Activated B cell treated with CpG ODN at 0.5 μM for 24 hours (primary cell): ENCODE results near the gene OTOP3. TPM values are rescaled to one million over a fixed set of nuclear protein-coding genes. Genes with fewer than 3 reads are reported as not detected.

Experiments used
- ATAC-seq: fragments of 200-7000 bp; cut with Tn5 transposase; one replicate; pipeline ENCODE4 v1.10.0; 2021; ENCODE audit warnings: low read depth, mild to moderate bottlenecking, moderate library complexity
- CTCF ChIA-PET: fragments of 350-600 bp; sonication (Branson Sonifier 250); formaldehyde crosslinking; loops from one replicate; lab custom pipeline; 2021; ENCODE audit warnings: antibody characterized with exemption; lab: Charles Lee
- POLR2A ChIA-PET: fragments of 350-600 bp; sonication (Branson Sonifier 250); formaldehyde crosslinking; loops from one replicate; lab custom pipeline; 2021; ENCODE audit warnings: antibody characterized with exemption; lab: Charles Lee
- DNase-seq: peaks from one replicate; pipeline ENCODE4 v3.0.0; 2022
- H3K27ac Mint-ChIP-seq: one replicate; pipeline ENCODE4 v1.8.0; 2020; ENCODE audit warnings: mixed read lengths
- H3K27me3 Mint-ChIP-seq: one replicate; pipeline ENCODE4 v1.8.0; 2021; ENCODE audit warnings: mixed read lengths
- H3K36me3 Mint-ChIP-seq: one replicate; pipeline ENCODE4 v1.8.0; 2021; ENCODE audit warnings: low read depth, mixed read lengths
- H3K4me1 Mint-ChIP-seq: one replicate; pipeline ENCODE4 v1.8.0; 2021; ENCODE audit warnings: mixed read lengths
- H3K4me3 Mint-ChIP-seq: one replicate; pipeline ENCODE4 v1.8.0; 2020; ENCODE audit warnings: mild to moderate bottlenecking, mixed read lengths
- H3K9me3 Mint-ChIP-seq: one replicate; pipeline ENCODE4 v1.8.0; 2020; ENCODE audit warnings: mixed read lengths
- intact Hi-C: fragments of 100-400 bp; cut with micrococcal nuclease; formaldehyde crosslinking; loops from one replicate; pipeline ENCODE4 v1.15.1; 2024
- total RNA-seq: library from RNA; stranded (reverse); gene quantifications from 2 replicates; pipeline ENCODE4 v1.2.3, GENCODE V29; 2022
- TF ChIP-seq, protein P1 (sequence below): fragments of 200-600 bp; IDR thresholded peaks from one replicate; pipeline ENCODE4 v1.8.0; 2022; ENCODE audit warnings: antibody characterized with exemption, mild to moderate bottlenecking

OTOP3 gene
- total RNA-seq, 1 donor from 2014 or later: not detected

DNA sequence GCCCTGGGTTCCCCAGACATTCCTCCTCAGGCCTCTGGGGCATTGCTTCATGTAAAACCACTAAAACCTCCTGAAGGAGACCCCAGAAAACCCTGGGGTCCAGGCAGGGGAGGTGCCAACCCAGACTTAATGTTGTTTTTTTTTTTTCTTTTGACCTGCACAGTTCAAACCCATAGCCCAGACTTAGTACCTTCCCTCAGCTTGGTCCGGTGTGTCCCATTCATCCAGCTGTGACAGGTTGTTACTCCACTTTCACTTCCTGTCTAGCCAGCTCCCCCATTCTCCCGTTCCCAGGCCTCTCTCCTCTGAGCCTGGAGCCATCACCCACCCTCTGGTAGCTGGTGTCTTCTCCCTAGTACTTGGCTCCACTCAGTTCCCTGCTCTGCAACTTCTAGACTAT is 56.5 kb downstream of the OTOP3 start:
- POLR2A ChIA-PET: interaction anchor here (0.7 to 1.0 kb wide), 2 partner anchors 9 to 21 kb away, joined by 3 read pairs; no protein-coding TSS in a partner anchor
- no peak overlapping the region for H3K4me3 Mint-ChIP-seq

DNA sequence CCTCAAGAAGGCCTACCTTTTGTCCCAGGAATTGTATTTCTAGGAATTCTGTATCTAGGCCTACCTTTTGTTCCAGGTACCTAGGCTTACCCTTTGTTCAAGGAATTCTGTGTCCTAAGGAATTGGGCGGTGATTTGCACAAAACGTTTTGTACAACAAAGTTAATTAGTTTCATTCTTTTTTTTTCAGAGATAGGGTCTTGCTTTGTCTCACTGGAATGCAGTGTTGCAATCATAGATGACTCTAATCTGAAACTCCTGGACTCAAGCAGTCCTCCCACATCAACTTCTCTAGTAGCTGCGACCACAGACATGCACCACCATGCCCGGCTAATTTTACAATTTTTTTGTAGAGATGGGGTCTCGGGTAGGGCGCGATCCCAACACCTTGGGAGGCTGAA is 58.7 kb downstream of the OTOP3 start:
- Mint-ChIP-seq H3K4me1 (no peaks in the 10 kb centered on the region), H3K4me3 (no peak overlapping the region), H3K27ac (no peak overlapping the region), H3K36me3 (no peaks in the 10 kb centered on the region), H3K27me3 (no peaks in the 10 kb centered on the region), H3K9me3 (no peaks in the 10 kb centered on the region)
- DNase-seq (no peak), ATAC-seq (no peak)
- TF ChIP-seq, protein P1, sequence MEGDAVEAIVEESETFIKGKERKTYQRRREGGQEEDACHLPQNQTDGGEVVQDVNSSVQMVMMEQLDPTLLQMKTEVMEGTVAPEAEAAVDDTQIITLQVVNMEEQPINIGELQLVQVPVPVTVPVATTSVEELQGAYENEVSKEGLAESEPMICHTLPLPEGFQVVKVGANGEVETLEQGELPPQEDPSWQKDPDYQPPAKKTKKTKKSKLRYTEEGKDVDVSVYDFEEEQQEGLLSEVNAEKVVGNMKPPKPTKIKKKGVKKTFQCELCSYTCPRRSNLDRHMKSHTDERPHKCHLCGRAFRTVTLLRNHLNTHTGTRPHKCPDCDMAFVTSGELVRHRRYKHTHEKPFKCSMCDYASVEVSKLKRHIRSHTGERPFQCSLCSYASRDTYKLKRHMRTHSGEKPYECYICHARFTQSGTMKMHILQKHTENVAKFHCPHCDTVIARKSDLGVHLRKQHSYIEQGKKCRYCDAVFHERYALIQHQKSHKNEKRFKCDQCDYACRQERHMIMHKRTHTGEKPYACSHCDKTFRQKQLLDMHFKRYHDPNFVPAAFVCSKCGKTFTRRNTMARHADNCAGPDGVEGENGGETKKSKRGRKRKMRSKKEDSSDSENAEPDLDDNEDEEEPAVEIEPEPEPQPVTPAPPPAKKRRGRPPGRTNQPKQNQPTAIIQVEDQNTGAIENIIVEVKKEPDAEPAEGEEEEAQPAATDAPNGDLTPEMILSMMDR: no peak
- POLR2A ChIA-PET: no interaction called here
- CTCF ChIA-PET: no interaction called here
- intact Hi-C loops: no loop called here

More for the DNA sequence above, 56.5 kb downstream of the OTOP3 start:
- intact Hi-C loops: no loop called here
- Mint-ChIP-seq H3K27me3 (peaks cover 1% of the 10 kb centered on the region), H3K27ac (no peak overlapping the region), H3K36me3 (no peaks in the 10 kb centered on the region), H3K4me1 (peaks cover 4% of the 10 kb centered on the region), H3K9me3 (no peaks in the 10 kb centered on the region)
- TF ChIP-seq, protein P1: no peak
- ATAC-seq: no peak
- CTCF ChIA-PET: interaction anchor here (1.2 kb wide), 1 partner anchor 30 kb away, joined by 4 read pairs; no protein-coding TSS in a partner anchor
- DNase-seq: no peak

DNA sequence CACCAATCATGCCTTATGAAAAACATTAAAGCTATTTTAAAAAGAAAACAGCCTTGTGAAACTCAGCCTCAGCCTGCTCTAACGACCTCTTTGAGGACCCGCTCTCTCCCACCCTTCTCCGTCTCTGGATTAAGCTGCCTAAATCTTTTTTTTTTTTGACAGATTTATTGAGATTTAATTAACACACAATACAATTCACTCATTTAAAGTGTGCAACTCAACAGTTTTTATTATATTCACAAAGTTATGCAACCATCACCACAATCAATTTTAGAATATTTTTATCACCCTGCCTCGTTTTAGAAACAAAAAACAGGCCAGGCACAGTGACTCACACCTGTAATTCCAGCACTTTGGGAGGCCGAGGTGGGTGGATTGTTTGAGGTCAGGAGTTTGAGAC is 60.1 kb downstream of the OTOP3 start:
- no peaks in the 10 kb centered on the region for H3K27me3 Mint-ChIP-seq
- POLR2A ChIA-PET: no interaction called here
- intact Hi-C loops: no loop called here
- TF ChIP-seq, protein P1: no peak
- H3K9me3 Mint-ChIP-seq: no peaks in the 10 kb centered on the region
- no peaks in the 10 kb centered on the region for H3K36me3 Mint-ChIP-seq
- H3K4me1 Mint-ChIP-seq: no peaks in the 10 kb centered on the region
- no peak overlapping the region for H3K27ac Mint-ChIP-seq
- no peak overlapping the region for H3K4me3 Mint-ChIP-seq
- CTCF ChIA-PET: interaction anchor here (1.4 kb wide), 1 partner anchor 35 kb away, joined by 3 read pairs; no protein-coding TSS in a partner anchor
- no peak for ATAC-seq
- DNase-seq: no peak

DNA sequence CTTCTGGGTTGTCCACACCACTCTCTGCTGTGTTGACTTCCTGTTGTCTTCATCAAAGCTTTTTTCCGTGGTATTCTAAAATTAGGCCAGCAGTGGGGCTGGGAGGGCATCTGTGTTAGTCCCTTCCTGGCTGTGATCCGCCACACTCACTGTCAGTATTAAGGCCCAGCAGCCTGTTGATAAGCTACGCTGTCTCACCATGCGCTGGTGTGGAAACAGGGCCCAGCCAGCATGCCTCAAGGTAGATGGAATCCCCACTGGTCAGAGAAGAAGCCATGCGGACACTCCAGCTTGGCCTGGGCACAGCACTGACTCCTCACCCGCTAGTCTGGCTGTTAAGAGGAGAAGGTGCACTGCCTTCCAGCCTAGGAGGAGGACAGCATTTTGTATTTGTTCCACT is 63.1 kb downstream of the OTOP3 start:
- peaks cover 2% of the 10 kb centered on the region for H3K27me3 Mint-ChIP-seq
- no peak overlapping the region for H3K4me3 Mint-ChIP-seq
- ChIA-PET CTCF (no interaction called here), POLR2A (no interaction called here)
- no peaks in the 10 kb centered on the region for H3K9me3 Mint-ChIP-seq
- no peak for DNase-seq
- H3K36me3 Mint-ChIP-seq: no peaks in the 10 kb centered on the region
- no peaks in the 10 kb centered on the region for H3K4me1 Mint-ChIP-seq
- intact Hi-C loops: no loop called here
- no peak overlapping the region for H3K27ac Mint-ChIP-seq
- no peak for ATAC-seq
- TF ChIP-seq, protein P1: no peak

DNA sequence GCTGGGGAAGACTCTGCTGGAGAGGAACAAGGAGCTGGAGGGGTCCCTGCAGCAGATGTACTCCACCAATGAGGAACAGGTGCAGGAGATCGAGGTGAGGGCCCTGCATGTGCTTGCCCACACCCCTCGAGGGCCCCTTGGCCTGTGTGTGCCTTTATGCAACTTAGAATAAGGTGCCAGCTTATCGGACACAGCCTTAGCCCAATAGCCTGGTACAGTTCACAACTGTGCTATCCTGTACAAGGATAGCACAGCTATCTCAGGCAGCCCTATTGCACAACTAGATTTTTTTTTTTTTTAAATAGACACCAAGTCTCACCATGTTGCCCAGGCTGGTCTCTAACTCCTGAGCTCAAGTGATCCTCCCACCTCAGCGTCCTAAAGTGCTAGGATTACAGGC is 63.8 kb downstream of the OTOP3 start:
- H3K4me3 Mint-ChIP-seq: no peak overlapping the region
- TF ChIP-seq, protein P1: no peak
- intact Hi-C loops: no loop called here
- no peaks in the 10 kb centered on the region for H3K36me3 Mint-ChIP-seq
- ATAC-seq (no peak), DNase-seq (no peak)
- POLR2A ChIA-PET: no interaction called here
- H3K27me3 Mint-ChIP-seq: peaks cover 2% of the 10 kb centered on the region
- no peaks in the 10 kb centered on the region for H3K4me1 Mint-ChIP-seq
- CTCF ChIA-PET: no interaction called here
- H3K27ac Mint-ChIP-seq: no peak overlapping the region
- H3K9me3 Mint-ChIP-seq: no peaks in the 10 kb centered on the region

Other genes with a start within 250 kb of the OTOP3 start
- 0.12 and 0.33 TPM in 2 replicates for gene CD300LF, start 223.0 kb upstream of the OTOP3 start, total RNA-seq
- 11.0 and 11.1 TPM in 2 replicates for gene RAB37, start 198.6 kb upstream of the OTOP3 start, total RNA-seq
- 33.3 and 34.5 TPM in 2 replicates for gene NHERF1, start 187.3 kb upstream of the OTOP3 start, total RNA-seq
- gene NAT9, start 159.6 kb upstream of the OTOP3 start, total RNA-seq: 59.4 and 79.7 TPM in 2 replicates
- gene GRIN2C, start 76.0 kb upstream of the OTOP3 start, total RNA-seq: not detected in 2 replicates
- 4.6 and 5.5 TPM in 2 replicates for gene FDXR, start 62.9 kb upstream of the OTOP3 start, total RNA-seq
- not detected in 2 replicates for gene FADS6, start 42.3 kb upstream of the OTOP3 start, total RNA-seq
- not detected in 2 replicates for gene USH1G, start 12.6 kb upstream of the OTOP3 start, total RNA-seq
- gene OTOP2, start 11.6 kb upstream of the OTOP3 start, total RNA-seq: not detected in 2 replicates
- gene HID1, start 36.9 kb downstream of the OTOP3 start, total RNA-seq: 1.5 and 2.1 TPM in 2 replicates
- not detected in 2 replicates for gene CDR2L, start 51.7 kb downstream of the OTOP3 start, total RNA-seq
- gene MRPL58, start 76.8 kb downstream of the OTOP3 start, total RNA-seq: 28.4 and 31.8 TPM in 2 replicates
- 158 and 181 TPM in 2 replicates for gene ATP5PD, start 111.1 kb downstream of the OTOP3 start, total RNA-seq
- gene KCTD2, start 111.3 kb downstream of the OTOP3 start, total RNA-seq: 19.5 and 20.2 TPM in 2 replicates
- gene SLC16A5, start 152.1 kb downstream of the OTOP3 start, total RNA-seq: 4.9 and 5.7 TPM in 2 replicates
- 11.8 and 15.4 TPM in 2 replicates for gene ARMC7, start 174.1 kb downstream of the OTOP3 start, total RNA-seq
- 95.0 and 98.2 TPM in 2 replicates for gene NT5C, start 195.8 kb downstream of the OTOP3 start, total RNA-seq
- 70.5 and 72.9 TPM in 2 replicates for gene JPT1, start 218.6 kb downstream of the OTOP3 start, total RNA-seq
- 365 and 394 TPM in 2 replicates for gene SUMO2, start 247.1 kb downstream of the OTOP3 start, total RNA-seq